Measurements from ENCODE around the gene MTA1.

The MTA1 gene

GRCh38 chr14:105387530-105387922 lies 32.1 kb upstream of the MTA1 start:
- no peak for DNase-seq (ENCODE audit: low read depth)

GRCh38 chr14:105388110-105388951 lies 31.3 kb upstream of the MTA1 start:
- DNase-seq (ENCODE audit: low read depth) = no peak

- DNase-seq (ENCODE audit: low read depth) = no peak
Observed at GRCh38 chr14:105388976-105389375, 30.7 kb upstream of the MTA1 start.

GRCh38 chr14:105389534-105389933 lies 30.1 kb upstream of the MTA1 start:
- no peak for DNase-seq (ENCODE audit: low read depth)

- no peak for DNase-seq (ENCODE audit: low read depth)
Observed at GRCh38 chr14:105389976-105390848, 29.4 kb upstream of the MTA1 start.

- no peak for DNase-seq (ENCODE audit: low read depth)
Observed at GRCh38 chr14:105390849-105391500, 28.7 kb upstream of the MTA1 start.

GRCh38 chr14:105391541-105391940 lies 28.1 kb upstream of the MTA1 start:
- no peak for DNase-seq (ENCODE audit: low read depth)

- DNase-seq (ENCODE audit: low read depth) = no peak
Observed at GRCh38 chr14:105392131-105393090, 27.2 kb upstream of the MTA1 start.

GRCh38 chr14:105393151-105393550 lies 26.5 kb upstream of the MTA1 start:
- DNase-seq (ENCODE audit: low read depth) = no peak

- no peak for DNase-seq (ENCODE audit: low read depth)
Observed at GRCh38 chr14:105394714-105395537, 24.7 kb upstream of the MTA1 start.

GRCh38 chr14:105395538-105395854 lies 24.1 kb upstream of the MTA1 start:
- no peak for DNase-seq (ENCODE audit: low read depth)

GRCh38 chr14:105397350-105397931 lies 22.2 kb upstream of the MTA1 start:
- no peak for DNase-seq (ENCODE audit: low read depth)

- DNase-seq (ENCODE audit: low read depth) = peak; percentile 87
Observed at GRCh38 chr14:105398044-105398725, 21.4 kb upstream of the MTA1 start, which contains the start of gene TEX22. Gene TEX22 (plus strand): TSS chr14:105398538. CDS start chr14:105399341, 803 bp downstream.

GRCh38 chr14:105398726-105399465 lies 20.7 kb upstream of the MTA1 start:
- DNase-seq (ENCODE audit: low read depth) = no peak

GRCh38 chr14:105399466-105399775 lies 20.2 kb upstream of the MTA1 start:
- no peak for DNase-seq (ENCODE audit: low read depth)

- no peak for DNase-seq (ENCODE audit: low read depth)
Observed at GRCh38 chr14:105400016-105400415, 19.6 kb upstream of the MTA1 start.

GRCh38 chr14:105401699-105402098 lies 17.9 kb upstream of the MTA1 start:
- no peak for DNase-seq (ENCODE audit: low read depth)

- no peak for DNase-seq (ENCODE audit: low read depth)
Observed at GRCh38 chr14:105408592-105408991, 11.0 kb upstream of the MTA1 start.

- no peak for DNase-seq (ENCODE audit: low read depth)
Observed at GRCh38 chr14:105409364-105409763, 10.3 kb upstream of the MTA1 start.

Data from activated T-helper 9 cell treated with anti-CD3 and anti-CD28 coated beads, Interleukin-2, amount 50 U/mL, for 16 hours (primary cell).